Liver (tissue), 9 donors: ENCODE data around the gene TBCA. TPM values are rescaled to one million over a fixed set of nuclear protein-coding genes. Genes with fewer than 3 reads are reported as not detected.

Experiments used
- DNase-seq: peaks from one replicate; pipeline ENCODE4 v3.0.0-alpha.2; 2017; ENCODE audit warnings: low spot score
- H3K27ac ChIP-seq, 2 donors: one replicate each; pipeline ENCODE4 v1.7.0; 2013; ENCODE audit warnings: inconsistent platforms in 2 of 2, low read length in 2 of 2, control low read depth in 1 of 2, low read depth in 1 of 2, mild to moderate bottlenecking in 1 of 2
- H3K27me3 ChIP-seq, 4 donors: one replicate each; pipeline versions ENCODE4 v1.6.1 to v1.7.0; 2013; ENCODE audit warnings: low read length in 3 of 4, inconsistent platforms in 1 of 4, mild to moderate bottlenecking in 1 of 4, moderate library complexity in 1 of 4; ENCODE audit not compliant: control insufficient read depth in 4 of 4, insufficient read depth in 4 of 4
- H3K36me3 ChIP-seq, 4 donors: one replicate each; pipeline versions ENCODE4 v1.6.1 to v1.7.0; 2013; ENCODE audit warnings: low read length in 3 of 4, mild to moderate bottlenecking in 3 of 4, low read depth in 1 of 4, moderate library complexity in 1 of 4; ENCODE audit not compliant: control insufficient read depth in 4 of 4, insufficient read depth in 3 of 4
- H3K4me1 ChIP-seq, 4 donors: one replicate each; pipeline versions ENCODE4 v1.6.1 to v1.7.0; 2013; ENCODE audit warnings: low read length in 3 of 4, mild to moderate bottlenecking in 3 of 4, moderate library complexity in 1 of 4; ENCODE audit not compliant: control insufficient read depth in 4 of 4, insufficient read depth in 4 of 4
- H3K4me3 ChIP-seq, 3 donors: one replicate each; pipeline versions ENCODE4 v1.6.1 to v1.7.0; 2013; ENCODE audit warnings: low read length in 3 of 3, control low read depth in 1 of 3, low read depth in 1 of 3, mild to moderate bottlenecking in 1 of 3
- H3K9ac ChIP-seq, 2 donors: one replicate each; pipeline ENCODE4 v1.7.0; 2013; ENCODE audit warnings: low read length in 2 of 2, mild to moderate bottlenecking in 2 of 2, moderate library complexity in 2 of 2, control low read depth in 1 of 2, low read depth in 1 of 2
- H3K9me3 ChIP-seq, 4 donors: one replicate each; pipeline versions ENCODE4 v1.6.1 to v1.7.0; 2013; ENCODE audit warnings: low read length in 3 of 4; ENCODE audit not compliant: control insufficient read depth in 4 of 4
- CTCF ChIP-seq: fragments of 150-350 bp; IDR thresholded peaks from 2 replicates; pipeline ENCODE4 v1.5.1; 2017; ENCODE audit warnings: improper control_type of control experiment, low read depth, low read length; ENCODE audit not compliant: missing input control
- EGR1 ChIP-seq, 2 donors: IDR thresholded peaks; 2 replicates each; pipeline ENCODE4 v1.6.1; 2016 to 2018; ENCODE audit warnings: antibody characterized with exemption in 2 of 2, low read depth in 2 of 2
- FOXA1 ChIP-seq: IDR thresholded peaks from 2 replicates; pipeline ENCODE4 v1.6.1; 2016; ENCODE audit warnings: antibody characterized with exemption
- FOXA2 ChIP-seq: IDR thresholded peaks from 2 replicates; pipeline ENCODE4 v1.6.1; 2016; ENCODE audit warnings: antibody characterized with exemption
- GABPA ChIP-seq, 2 donors: IDR thresholded peaks in 1 of 2; conservative IDR thresholded peaks in 1 of 2; 2 replicates each; pipeline ENCODE4 v1.6.1; 2016; ENCODE audit warnings: antibody characterized with exemption in 2 of 2, mild to moderate bottlenecking in 1 of 2, moderate library complexity in 1 of 2
- HNF4A ChIP-seq, 2 donors: conservative IDR thresholded peaks; 2 replicates each; pipeline ENCODE4 v1.6.1; 2016; ENCODE audit warnings: antibody characterized with exemption in 2 of 2, mild to moderate bottlenecking in 2 of 2
- HNF4G ChIP-seq: IDR thresholded peaks from 2 replicates; pipeline ENCODE4 v1.6.1; 2016; ENCODE audit warnings: antibody characterized with exemption
- JUND ChIP-seq, 2 donors: IDR thresholded peaks; 2 replicates each; pipeline ENCODE4 v1.6.1; 2016; ENCODE audit warnings: antibody characterized with exemption in 2 of 2
- MAX ChIP-seq: IDR thresholded peaks from 2 replicates; pipeline ENCODE4 v1.6.1; 2016; ENCODE audit warnings: antibody characterized with exemption
- NR2F2 ChIP-seq: IDR thresholded peaks from 2 replicates; pipeline ENCODE4 v1.6.1; 2016; ENCODE audit warnings: antibody characterized with exemption
- RAD21 ChIP-seq, 2 donors: IDR thresholded peaks; 2 replicates each; pipeline ENCODE4 v1.6.1; 2016; ENCODE audit warnings: antibody characterized with exemption in 2 of 2, mild to moderate bottlenecking in 2 of 2
- REST ChIP-seq: IDR thresholded peaks from 2 replicates; pipeline ENCODE4 v1.6.1; 2016; ENCODE audit warnings: antibody characterized with exemption, mild to moderate bottlenecking
- RXRA ChIP-seq, 2 donors: IDR thresholded peaks; 2 replicates each; pipeline ENCODE4 v1.6.1; 2017 to 2018; ENCODE audit warnings: antibody characterized with exemption in 2 of 2, mild to moderate bottlenecking in 1 of 2
- SP1 ChIP-seq: IDR thresholded peaks from 2 replicates; pipeline ENCODE4 v1.6.1; 2018; ENCODE audit warnings: antibody characterized with exemption, mild to moderate bottlenecking
- TAF1 ChIP-seq: conservative IDR thresholded peaks from 2 replicates; pipeline ENCODE4 v1.6.1; 2016; ENCODE audit warnings: antibody characterized with exemption, mild to moderate bottlenecking
- YY1 ChIP-seq: IDR thresholded peaks from 2 replicates; pipeline ENCODE4 v1.6.1; 2016; ENCODE audit warnings: antibody characterized with exemption, mild to moderate bottlenecking
- WGBS: extraction: QIAGEN DNeasy Blood & Tissue Kit; methylation state at CpG from one replicate; pipeline ENCODE4 v1.1.7; 2013; 5-methylcytosine and 5-hydroxymethylcytosine counted together
- polyA plus RNA-seq, 2 donors: library from polyadenylated mRNA; stranded (reverse) in 1 of 2; unstranded in 1 of 2; fragments of 200-250 nt in 1 of 2; fragments of >200 nt in 1 of 2; fragmentation: Nextera tagmentation in 1 of 2; extraction: Ambion mirVana in 1 of 2; gene quantifications; one replicate each; pipeline versions ENCODE4 v1.2.1 to v1.2.3, GENCODE V29; 2013 to 2015
- total RNA-seq, 2 donors: library from RNA; depleted of rRNA; stranded (reverse); fragments of >200 nt; gene quantifications; one replicate each; pipeline ENCODE4 v1.2.3, GENCODE V29; 2014
- TF ChIP-seq, protein P1 (sequence below): IDR thresholded peaks from 2 replicates; pipeline ENCODE4 v1.6.1; 2016; ENCODE audit warnings: antibody characterized with exemption
- TF ChIP-seq, protein P2 (sequence below): IDR thresholded peaks from 2 replicates; pipeline ENCODE4 v1.6.1; 2016; ENCODE audit warnings: antibody characterized with exemption
- donor health status: healthy.
- donor health status: healthy.
- donor health status: healthy.
- donor health status: healthy.
- donor health status: healthy.

The TBCA gene
- total and polyA plus RNA-seq, 4 donors = 62.5 to 338 (median 107) TPM

DNA sequence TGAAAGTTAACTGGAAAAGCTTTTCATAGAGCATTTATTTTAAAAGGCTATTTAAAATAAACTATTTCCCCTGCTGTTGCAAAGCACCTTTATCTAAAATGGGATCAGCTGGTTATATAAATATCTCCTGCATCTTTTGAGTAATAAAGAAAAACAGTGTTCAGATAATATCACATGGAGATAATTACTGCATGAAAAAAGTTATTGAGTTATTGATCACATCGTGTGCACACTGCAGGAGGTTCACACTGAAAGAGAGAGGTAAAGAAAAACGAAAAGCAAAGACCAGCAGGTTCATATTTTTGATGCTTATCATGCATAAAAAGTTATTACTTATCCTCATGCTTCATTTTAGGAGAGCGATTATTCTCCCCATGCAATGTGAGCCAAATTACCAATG lies 82.2 kb downstream of the TBCA start (continued):
- TF ChIP-seq GABPA (IDR thresholded peaks at IDR 0.05 in 1 of 2, conservative IDR thresholded peaks at IDR 0.05 in 1 of 2) = no peak
- no peak for TF ChIP-seq EGR1 (IDR thresholded peaks at IDR 0.05; ENCODE audit: low read depth in 2 of 2)
- no peak for TF ChIP-seq SP1
- no peak for TF ChIP-seq JUND (IDR thresholded peaks at IDR 0.05)
- no peak for TF ChIP-seq HNF4G

DNA sequence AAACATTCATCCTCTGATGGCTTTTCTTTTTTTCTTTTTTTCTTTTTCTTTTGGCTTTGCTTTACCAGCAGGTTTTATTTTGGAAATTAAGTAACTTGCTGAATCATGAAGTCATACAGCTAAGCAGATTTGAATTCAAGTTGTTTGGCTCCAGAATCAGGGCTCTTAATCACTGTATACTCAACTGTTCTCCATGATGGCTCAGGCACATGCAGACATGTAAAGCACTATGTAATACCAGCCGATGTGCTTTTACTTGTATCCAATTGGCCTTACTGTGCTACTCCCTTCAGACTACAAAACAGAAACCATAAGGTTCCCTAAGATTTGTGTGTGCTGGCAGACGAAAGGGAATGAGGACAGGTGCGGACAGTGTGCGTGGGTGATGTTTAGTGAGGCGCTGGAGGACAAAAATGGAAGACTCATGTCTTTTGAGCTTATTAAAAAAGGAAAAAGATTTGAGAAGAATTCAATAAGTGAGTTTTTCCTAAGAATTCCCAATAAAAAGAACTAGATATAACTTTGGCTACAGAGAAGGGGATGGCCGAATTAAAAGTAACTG lies 92.9 kb downstream of the TBCA start:
- Histone ChIP-seq H3K4me3 (no peak overlapping the region), H3K9ac (no peak overlapping the region), H3K4me1 (no peaks in the 10 kb centered on the region), H3K27me3 (no peaks in the 10 kb centered on the region), H3K27ac (no peak overlapping the region), H3K9me3 (no peaks in the 10 kb centered on the region), H3K36me3 (peaks cover 0 to 2% (median 0%) of the 10 kb centered on the region in 4 donors)
- 94% methylated on average over 6 of the region's 6 CpGs for WGBS
- no peak for DNase-seq
- TF ChIP-seq MAX = no peak
- TF ChIP-seq REST = no peak
- TF ChIP-seq RAD21 (IDR thresholded peaks at IDR 0.05) = no peak
- no peak for TF ChIP-seq YY1
- no peak for TF ChIP-seq NR2F2
- TF ChIP-seq HNF4G = no peak
- TF ChIP-seq, protein P1, sequence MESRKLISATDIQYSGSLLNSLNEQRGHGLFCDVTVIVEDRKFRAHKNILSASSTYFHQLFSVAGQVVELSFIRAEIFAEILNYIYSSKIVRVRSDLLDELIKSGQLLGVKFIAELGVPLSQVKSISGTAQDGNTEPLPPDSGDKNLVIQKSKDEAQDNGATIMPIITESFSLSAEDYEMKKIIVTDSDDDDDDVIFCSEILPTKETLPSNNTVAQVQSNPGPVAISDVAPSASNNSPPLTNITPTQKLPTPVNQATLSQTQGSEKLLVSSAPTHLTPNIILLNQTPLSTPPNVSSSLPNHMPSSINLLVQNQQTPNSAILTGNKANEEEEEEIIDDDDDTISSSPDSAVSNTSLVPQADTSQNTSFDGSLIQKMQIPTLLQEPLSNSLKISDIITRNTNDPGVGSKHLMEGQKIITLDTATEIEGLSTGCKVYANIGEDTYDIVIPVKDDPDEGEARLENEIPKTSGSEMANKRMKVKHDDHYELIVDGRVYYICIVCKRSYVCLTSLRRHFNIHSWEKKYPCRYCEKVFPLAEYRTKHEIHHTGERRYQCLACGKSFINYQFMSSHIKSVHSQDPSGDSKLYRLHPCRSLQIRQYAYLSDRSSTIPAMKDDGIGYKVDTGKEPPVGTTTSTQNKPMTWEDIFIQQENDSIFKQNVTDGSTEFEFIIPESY = no peak
- TF ChIP-seq JUND (IDR thresholded peaks at IDR 0.05) = no peak
- no peak for TF ChIP-seq RXRA (IDR thresholded peaks at IDR 0.05)
- TF ChIP-seq FOXA1 = no peak
- TF ChIP-seq, protein P2, sequence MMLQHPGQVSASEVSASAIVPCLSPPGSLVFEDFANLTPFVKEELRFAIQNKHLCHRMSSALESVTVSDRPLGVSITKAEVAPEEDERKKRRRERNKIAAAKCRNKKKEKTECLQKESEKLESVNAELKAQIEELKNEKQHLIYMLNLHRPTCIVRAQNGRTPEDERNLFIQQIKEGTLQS = no peak
- no peak for TF ChIP-seq SP1
- no peak for TF ChIP-seq EGR1 (IDR thresholded peaks at IDR 0.05; ENCODE audit: low read depth in 2 of 2)
- no peak for TF ChIP-seq HNF4A (conservative IDR thresholded peaks at IDR 0.05)
- TF ChIP-seq GABPA (IDR thresholded peaks at IDR 0.05 in 1 of 2, conservative IDR thresholded peaks at IDR 0.05 in 1 of 2) = no peak
- TF ChIP-seq FOXA2 = no peak
- TF ChIP-seq CTCF = no peak
- no peak for TF ChIP-seq TAF1
